Loucy (cell line): ENCODE results near the gene NAIF1.
A peak's percentile ranks its signal among the peaks of the same experiment; 100 is the strongest.

Experiments
- CTCF ChIP-seq: fragments of 200-600 bp; sonication (generic); conservative IDR thresholded peaks from 2 replicates; pipeline ENCODE4 v1.5.1; 2014; ENCODE audit warnings: mild to moderate bottlenecking, antibody characterized with exemption, low read length
- EZH2phosphoT487 ChIP-seq: fragments of 200-600 bp; IDR thresholded peaks from 2 replicates; pipeline ENCODE4 v1.6.1; 2018; ENCODE audit warnings: antibody characterized with exemption, mild to moderate bottlenecking, moderate library complexity, borderline replicate concordance

GRCh38 chr9:128103589-128103962 lies 36.5 kb upstream of the NAIF1 start:
- peak; percentile 43 for TF ChIP-seq CTCF
- TF ChIP-seq EZH2phosphoT487, result no peak
